T-cell (primary cell): Measurements from ENCODE around the gene ANKRD12. TPM values are rescaled to one million over a fixed set of nuclear protein-coding genes. Genes with fewer than 3 reads are reported as not detected.
"Not testable (repeated sequence)": the region's sequence is repeated elsewhere in the genome, so short reads cannot be mapped to it uniquely, and the experiment has no call there.

Source experiments
- ATAC-seq, 4 experiments: fragments of 200-7000 bp in 3 of 4; fragments of 150-1000 bp in 1 of 4; cut with Tn5 transposase; replicated peaks in 1 of 4; 1 replicate in 3 of 4; 2 replicates in 1 of 4; pipeline ENCODE4 v1.10.0; 2021; ENCODE audit warnings: moderate library complexity in 3 of 4, mild to moderate bottlenecking in 2 of 4, moderate number of reproducible peaks in 1 of 4
- CTCF ChIA-PET, 2 donors: fragments of 300-600 bp; sonication (Branson Sonifier 250); formaldehyde crosslinking; loops; one replicate each; lab custom pipeline; 2022; ENCODE audit warnings: antibody characterized with exemption in 2 of 2; lab: Charles Lee
- POLR2A ChIA-PET, 2 donors: fragments of 300-600 bp; sonication (Branson Sonifier 250); formaldehyde crosslinking; loops; one replicate each; lab custom pipeline; 2022; ENCODE audit warnings: antibody characterized with exemption in 2 of 2; lab: Charles Lee
- DNase-seq, 35 experiments: peaks; one replicate each; pipeline versions ENCODE4 v3.0.0 to v3.0.0-alpha.2; 2013 to 2023
- H3K27ac ChIP-seq: one replicate; pipeline ENCODE4 v1.5.1; 2013; ENCODE audit warnings: low read length
- H3K27me3 ChIP-seq, 2 experiments: replicated peaks in 1 of 2; 1 replicate in 1 of 2; 2 replicates in 1 of 2; pipeline versions ENCODE4 v1.6.1 to v1.7.0; 2013; ENCODE audit warnings: low read length in 1 of 2, mixed read lengths in 1 of 2; ENCODE audit not compliant: control insufficient read depth in 2 of 2, insufficient read depth in 2 of 2; ENCODE audit errors: extremely low read depth in 1 of 2
- H3K36me3 ChIP-seq, 2 donors: 1 replicate in 1 of 2; 2 replicates in 1 of 2; pipeline versions ENCODE4 v1.6.1 to v1.7.0; 2013; ENCODE audit warnings: low read length in 1 of 2; ENCODE audit not compliant: control insufficient read depth in 2 of 2, insufficient read depth in 1 of 2; ENCODE audit errors: extremely low read depth in 1 of 2
- H3K4me1 ChIP-seq, 2 experiments: 1 replicate in 1 of 2; 2 replicates in 1 of 2; pipeline versions ENCODE4 v1.6.1 to v1.7.0; 2013; ENCODE audit warnings: low read length in 2 of 2, mixed read lengths in 1 of 2; ENCODE audit not compliant: insufficient read depth in 2 of 2, control insufficient read depth in 1 of 2; ENCODE audit errors: extremely low read depth in 1 of 2
- H3K4me3 ChIP-seq, 2 donors: 1 replicate in 1 of 2; 2 replicates in 1 of 2; pipeline versions ENCODE4 v1.5.1 to v1.7.0; 2013; ENCODE audit warnings: mild to moderate bottlenecking in 2 of 2, low read length in 1 of 2, moderate library complexity in 1 of 2; ENCODE audit not compliant: control insufficient read depth in 1 of 2; ENCODE audit errors: extremely low read depth in 1 of 2
- H3K9me3 ChIP-seq: 2 replicates; pipeline ENCODE4 v1.7.0; 2013
- H3K27ac Mint-ChIP-seq, 2 donors: one replicate each; pipeline ENCODE4 v1.8.0; 2020 to 2021; ENCODE audit warnings: mild to moderate bottlenecking in 2 of 2, mixed read lengths in 2 of 2
- H3K27me3 Mint-ChIP-seq, 2 donors: one replicate each; pipeline ENCODE4 v1.8.0; 2021 to 2022; ENCODE audit warnings: mixed read lengths in 2 of 2
- H3K36me3 Mint-ChIP-seq: one replicate; pipeline ENCODE4 v1.8.0; 2021; ENCODE audit warnings: mixed read lengths
- H3K4me1 Mint-ChIP-seq, 3 donors: one replicate each; pipeline ENCODE4 v1.8.0; 2020 to 2022; ENCODE audit warnings: mixed read lengths in 3 of 3, mild to moderate bottlenecking in 1 of 3
- H3K4me3 Mint-ChIP-seq, 3 donors: one replicate each; pipeline ENCODE4 v1.8.0; 2020 to 2022; ENCODE audit warnings: mild to moderate bottlenecking in 3 of 3, mixed read lengths in 3 of 3, moderate library complexity in 3 of 3
- H3K9me3 Mint-ChIP-seq, 3 donors: one replicate each; pipeline ENCODE4 v1.8.0; 2020 to 2022; ENCODE audit warnings: mixed read lengths in 3 of 3
- WGBS: methylation state at CpG from one replicate; pipeline ENCODE4 v1.1.5; 2013; ENCODE audit warnings: missing lambda C conversion rate; ENCODE audit not compliant: insufficient coverage; 5-methylcytosine and 5-hydroxymethylcytosine counted together
- total RNA-seq, 35 experiments: library from RNA in 6 of 35; stranded (reverse) in 6 of 35; fragments of 120-200 nt in 1 of 35; gene quantifications; one replicate each; pipeline versions ENCODE4 v1.2.1 to v1.2.4 and lab custom pipeline; 2013 to 2026

ANKRD12 gene
- total RNA-seq, 5 donors from 2014 or later (not counting 1 experiment from before 2014, with no cell fraction given) = 183 to 211 (median 199) TPM

DNA sequence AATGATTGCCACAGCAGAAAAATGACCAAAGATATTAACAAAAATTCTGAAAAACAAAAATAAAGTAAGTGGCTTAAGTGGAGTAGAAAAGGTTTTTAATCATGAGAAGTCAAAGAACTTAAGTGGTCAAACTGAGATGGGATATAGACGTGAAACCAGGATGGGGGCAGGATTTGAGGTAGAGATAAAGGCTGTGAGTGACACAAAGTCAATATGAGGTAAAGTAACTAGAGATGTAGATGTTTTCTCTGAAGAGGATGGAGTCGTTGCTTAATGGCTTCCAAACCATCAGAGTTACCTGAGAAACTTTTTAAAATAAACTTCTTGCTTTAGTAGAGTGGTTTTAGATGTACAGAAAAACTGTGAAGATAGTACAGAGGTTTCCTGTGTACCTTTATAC lies 21.2 kb downstream of the ANKRD12 start:
- Mint-ChIP-seq H3K4me3 (peak overlapping the region in 1 of 3 donors; percentile 10), H3K27me3 (no peaks in the 10 kb centered on the region), H3K36me3 (peaks cover 46% of the 10 kb centered on the region), H3K4me1 (peaks cover 74 to 83% (median 79%) of the 10 kb centered on the region in 3 donors), H3K27ac (peak overlapping the region in 1 of 2 donors; percentile 4), H3K9me3 (peaks cover 0 to 2% (median under 1%) of the 10 kb centered on the region in 3 donors)
- POLR2A ChIA-PET = interaction anchor here in 1 of 2 donors (1.0 kb wide), 1 partner anchor 92 kb away, joined by 4 read pairs; no protein-coding TSS in a partner anchor
- no peak overlapping the region for H3K4me3 ChIP-seq
- DNase-seq (no peak), ATAC-seq (no peak)
- H3K27ac ChIP-seq = no peak overlapping the region
- CTCF ChIA-PET = no interaction called here
- H3K27me3 ChIP-seq = no peaks in the 10 kb centered on the region
- WGBS = 50% methylated on average over 1 of the region's 2 CpGs
- no peaks in the 10 kb centered on the region for H3K9me3 ChIP-seq
- H3K4me1 ChIP-seq = peaks cover 4 to 21% of the 10 kb centered on the region in 2 experiments
- H3K36me3 ChIP-seq = peaks cover 0 to 2% of the 10 kb centered on the region in 2 donors

- no peak overlapping the region for H3K27ac ChIP-seq
- no peak overlapping the region for H3K4me3 Mint-ChIP-seq
- H3K9me3 ChIP-seq = no peaks in the 10 kb centered on the region
- H3K4me1 ChIP-seq = peaks cover 4 to 14% of the 10 kb centered on the region in 2 experiments
- no peaks in the 10 kb centered on the region for H3K27me3 ChIP-seq
- peaks cover 71 to 78% (median 77%) of the 10 kb centered on the region in 3 donors for H3K4me1 Mint-ChIP-seq
- peaks cover 59% of the 10 kb centered on the region for H3K36me3 Mint-ChIP-seq
- ChIA-PET CTCF (interaction anchor here in 1 of 2 donors (0.7 to 2.1 kb wide), 6 partner anchors 10 to 153 kb away, joined by 3 to 7 read pairs (median 4); no protein-coding TSS in a partner anchor), POLR2A (interaction anchor here (0.6 to 1.4 kb wide), 5 partner anchors 22 to 781 kb away, joined by 3 to 8 read pairs (median 3); no protein-coding TSS in a partner anchor)
- ATAC-seq (peak in 1 of 4 experiments; percentile 32), DNase-seq (no peak)
- H3K27ac Mint-ChIP-seq = no peak overlapping the region
- no peak overlapping the region for H3K4me3 ChIP-seq
- 75% methylated on average over 1 of the region's 4 CpGs for WGBS
- H3K9me3 Mint-ChIP-seq = peaks cover 14 to 22% (median 18%) of the 10 kb centered on the region in 3 donors
- no peaks in the 10 kb centered on the region for H3K27me3 Mint-ChIP-seq
- H3K36me3 ChIP-seq = peaks cover 0 to 2% of the 10 kb centered on the region in 2 donors
Observed at GRCh38 chr18:9160014-9160413, 23.4 kb downstream of the ANKRD12 start.

GRCh38 chr18:9162663-9163062 lies 26.1 kb downstream of the ANKRD12 start:
- not testable (repeated sequence) for ATAC-seq, H3K27ac Mint-ChIP-seq, H3K36me3 ChIP-seq, H3K27me3 ChIP-seq, H3K9me3 ChIP-seq, DNase-seq, H3K4me1 ChIP-seq, H3K27me3 Mint-ChIP-seq, H3K4me3 ChIP-seq, H3K27ac ChIP-seq
- Mint-ChIP-seq H3K4me3 (peak overlapping the region in 1 of 3 donors; percentile 33), H3K9me3 (peaks cover 17 to 26% (median 21%) of the 10 kb centered on the region in 3 donors), H3K36me3 (peaks cover 54% of the 10 kb centered on the region), H3K4me1 (peaks cover 58 to 66% (median 60%) of the 10 kb centered on the region in 3 donors)
- no CpG with 5 or more reads among the region's 4 CpGs for WGBS
- CTCF ChIA-PET = interaction anchor here in 1 of 2 donors (0.6 kb wide), 1 partner anchor 51 kb away, joined by 4 read pairs; no protein-coding TSS in a partner anchor
- POLR2A ChIA-PET = interaction anchor here in 1 of 2 donors (0.6 kb wide), 1 partner anchor 87 kb away, joined by 3 read pairs; no protein-coding TSS in a partner anchor

DNA sequence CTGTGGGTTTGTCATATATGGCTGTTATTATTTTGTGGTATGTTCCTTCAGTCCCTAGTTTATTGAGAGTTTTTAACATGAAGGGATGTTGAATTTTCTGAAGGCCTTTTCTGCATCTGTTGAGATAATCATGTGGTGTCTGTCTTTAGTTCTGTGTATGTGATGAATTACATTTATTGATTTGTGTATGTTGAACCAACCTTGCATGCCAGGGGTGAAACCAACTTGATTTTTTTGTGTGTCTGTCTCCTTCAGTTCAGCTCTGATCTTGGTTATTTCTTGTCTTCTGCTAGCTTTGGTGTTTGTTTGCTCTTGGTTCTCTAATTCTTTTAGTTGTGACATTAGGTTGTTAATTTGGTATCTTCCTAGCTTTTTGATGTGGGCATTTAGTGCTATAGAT lies 27.6 kb downstream of the ANKRD12 start:
- not testable (repeated sequence) for ATAC-seq, H3K4me1 ChIP-seq, H3K27me3 ChIP-seq, H3K27ac Mint-ChIP-seq, H3K4me3 ChIP-seq, H3K36me3 ChIP-seq, DNase-seq, H3K9me3 ChIP-seq, H3K27ac ChIP-seq, H3K27me3 Mint-ChIP-seq
- CTCF ChIA-PET = interaction anchor here in 1 of 2 donors (0.7 kb wide), 2 partner anchors 72 to 89 kb away, joined by 3 read pairs; no protein-coding TSS in a partner anchor
- Mint-ChIP-seq H3K36me3 (peaks cover 52% of the 10 kb centered on the region), H3K9me3 (peaks cover 17 to 27% (median 21%) of the 10 kb centered on the region in 3 donors), H3K4me3 (peak overlapping the region in 1 of 3 donors; percentile 6), H3K4me1 (peaks cover 59 to 66% (median 60%) of the 10 kb centered on the region in 3 donors)
- POLR2A ChIA-PET = interaction anchor here (0.6 to 0.7 kb wide), 2 partner anchors 27 to 240 kb away, joined by 3 read pairs; no protein-coding TSS in a partner anchor

GRCh38 chr18:9165883-9166282 lies 29.3 kb downstream of the ANKRD12 start:
- POLR2A ChIA-PET, H3K4me1 ChIP-seq, H3K4me3 ChIP-seq, H3K4me3 Mint-ChIP-seq, H3K27me3 ChIP-seq, H3K27ac Mint-ChIP-seq, H3K27me3 Mint-ChIP-seq, DNase-seq, CTCF ChIA-PET, H3K36me3 ChIP-seq, H3K27ac ChIP-seq, H3K9me3 ChIP-seq, ATAC-seq: not testable (repeated sequence)
- H3K36me3 Mint-ChIP-seq = peaks cover 62% of the 10 kb centered on the region
- H3K4me1 Mint-ChIP-seq = peaks cover 72 to 73% (median 72%) of the 10 kb centered on the region in 3 donors
- H3K9me3 Mint-ChIP-seq = peaks cover 17 to 31% (median 21%) of the 10 kb centered on the region in 3 donors
- WGBS = no CpG with 5 or more reads among the region's 3 CpGs

DNA sequence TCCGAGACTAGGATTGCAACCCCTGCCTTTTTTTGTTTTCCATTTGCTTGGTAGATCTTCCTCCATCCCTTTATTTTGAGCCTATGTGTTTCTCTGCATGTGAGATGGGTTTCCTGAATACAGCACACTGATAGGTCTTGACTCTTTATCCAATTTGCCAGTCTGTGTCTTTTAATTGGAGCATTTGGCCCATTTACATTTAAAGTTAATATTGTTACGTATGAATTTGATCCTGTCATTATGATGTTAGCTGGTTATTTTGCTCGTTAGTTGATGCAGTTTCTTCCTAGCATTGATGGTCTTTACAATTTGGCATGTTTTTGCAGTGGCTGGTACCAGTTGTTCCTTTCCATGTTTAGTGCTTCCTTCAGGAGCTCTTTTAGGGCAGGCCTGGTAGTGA lies 32.9 kb downstream of the ANKRD12 start:
- ATAC-seq, POLR2A ChIA-PET, H3K36me3 ChIP-seq, CTCF ChIA-PET, H3K27ac ChIP-seq, H3K9me3 ChIP-seq, H3K4me3 ChIP-seq, DNase-seq, H3K27me3 ChIP-seq, H3K27me3 Mint-ChIP-seq: not testable (repeated sequence)
- Mint-ChIP-seq H3K27ac (peak overlapping the region; percentile 19 to 73), H3K9me3 (peaks cover 8 to 15% (median 11%) of the 10 kb centered on the region in 3 donors), H3K36me3 (peaks cover 45% of the 10 kb centered on the region), H3K4me3 (peak overlapping the region in 1 of 3 donors; percentile 31), H3K4me1 (peaks cover 73 to 82% (median 80%) of the 10 kb centered on the region in 3 donors)
- H3K4me1 ChIP-seq = peaks cover 2 to 23% of the 10 kb centered on the region in 2 experiments
- WGBS = no CpG with 5 or more reads among the region's 3 CpGs
